NCI-H1048 (cell line): Measurements from ENCODE around the gene ARHGAP4.

ENCODE experiments used
- DNase-seq: peaks from one replicate; lab custom pipeline; 2025; lab: John Stamatoyannopoulos, UW

Gene ARHGAP4

GRCh38 chrX:153882086-153882498 lies 44.0 kb downstream of the ARHGAP4 start:
- no peak for DNase-seq

DNA sequence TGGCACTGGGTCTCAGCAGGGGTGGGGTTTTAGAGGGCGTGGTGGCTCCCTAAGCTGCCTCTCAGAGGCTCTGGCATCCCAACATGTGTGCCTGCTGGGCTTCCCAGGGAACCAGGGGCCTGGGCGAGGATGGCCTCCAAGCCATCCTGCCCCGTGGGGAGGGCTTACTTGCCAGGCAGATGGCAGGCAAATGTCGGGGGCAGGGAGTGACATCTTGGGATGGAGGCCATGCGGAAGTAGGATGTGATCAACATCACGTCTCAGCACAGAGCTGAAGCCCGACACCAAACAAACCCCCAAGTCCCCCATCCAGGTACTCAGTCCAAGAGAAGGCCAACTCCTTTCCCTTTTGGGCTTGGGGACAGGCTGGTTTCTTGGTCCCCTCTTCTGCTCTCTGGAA lies 44.8 kb downstream of the ARHGAP4 start:
- DNase-seq = no peak

- no peak for DNase-seq
Measured at GRCh38 chrX:153880440-153880815, 45.6 kb downstream of the ARHGAP4 start.

GRCh38 chrX:153879741-153880439 lies 46.2 kb downstream of the ARHGAP4 start:
- no peak for DNase-seq

DNA sequence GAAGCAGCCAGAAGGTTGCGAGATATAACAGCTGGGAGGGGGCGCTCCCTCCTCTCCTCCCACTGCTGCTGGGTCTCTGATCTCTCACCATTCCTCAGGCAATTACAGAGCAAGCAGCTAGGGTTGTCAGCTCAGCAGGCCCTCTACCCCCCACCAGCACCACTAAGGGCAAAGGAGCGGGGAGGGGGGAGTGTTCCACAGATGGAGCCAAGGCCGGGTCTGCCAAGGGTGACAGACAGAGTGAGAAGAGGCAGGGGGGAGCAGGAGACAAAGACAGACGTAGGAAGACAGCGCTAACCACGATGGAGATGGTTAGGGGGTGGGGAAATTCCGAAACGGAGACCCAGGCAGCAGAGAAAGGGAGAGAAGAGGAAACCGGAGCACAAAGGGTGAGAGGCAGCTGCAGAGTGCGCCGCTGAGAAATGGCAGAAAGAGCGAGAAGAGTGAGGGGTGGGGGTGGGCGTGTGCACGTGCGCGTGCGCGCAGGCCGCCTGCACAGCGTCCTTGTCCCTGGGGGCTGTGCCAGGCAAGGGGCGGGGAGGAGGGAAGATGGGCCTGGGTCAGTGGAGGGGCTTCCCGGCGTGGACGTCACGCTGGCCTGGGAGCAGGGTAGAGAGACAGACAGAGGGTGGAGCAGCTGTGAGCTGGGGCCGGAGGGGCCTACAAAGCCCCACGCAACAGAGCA lies 47.0 kb downstream of the ARHGAP4 start:
- DNase-seq = no peak

DNA sequence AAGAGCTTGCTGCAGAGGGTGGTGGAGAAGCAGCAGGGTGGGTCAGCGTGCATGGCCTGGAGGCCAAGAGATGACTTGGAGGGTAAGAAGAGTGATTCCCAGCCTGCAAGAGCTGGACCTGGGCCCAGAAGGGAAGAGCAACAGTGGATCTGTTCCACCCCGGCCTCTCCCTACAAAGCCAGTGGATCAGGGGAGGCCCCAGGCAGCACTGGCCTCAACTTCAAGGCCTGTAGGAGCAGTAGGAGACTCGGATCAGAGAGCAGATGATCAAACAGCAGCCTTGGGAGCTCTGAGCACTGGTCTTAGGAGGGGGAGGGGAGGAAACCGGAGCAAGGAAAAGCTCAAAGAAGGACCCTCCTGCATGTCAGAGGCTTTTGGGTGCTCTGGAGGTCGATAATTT lies 47.7 kb downstream of the ARHGAP4 start:
- no peak for DNase-seq

GRCh38 chrX:153877571-153878261 lies 48.3 kb downstream of the ARHGAP4 start:
- no peak for DNase-seq

- DNase-seq = no peak
Measured at GRCh38 chrX:153876112-153876491, 50.0 kb downstream of the ARHGAP4 start.

- no peak for DNase-seq
Measured at GRCh38 chrX:153875391-153876111, 50.5 kb downstream of the ARHGAP4 start.

GRCh38 chrX:153874366-153875125 lies 51.5 kb downstream of the ARHGAP4 start:
- no peak for DNase-seq

- DNase-seq = no peak
Measured at GRCh38 chrX:153874085-153874365, 52.0 kb downstream of the ARHGAP4 start.

GRCh38 chrX:153873282-153874084 lies 52.6 kb downstream of the ARHGAP4 start:
- DNase-seq = no peak

DNA sequence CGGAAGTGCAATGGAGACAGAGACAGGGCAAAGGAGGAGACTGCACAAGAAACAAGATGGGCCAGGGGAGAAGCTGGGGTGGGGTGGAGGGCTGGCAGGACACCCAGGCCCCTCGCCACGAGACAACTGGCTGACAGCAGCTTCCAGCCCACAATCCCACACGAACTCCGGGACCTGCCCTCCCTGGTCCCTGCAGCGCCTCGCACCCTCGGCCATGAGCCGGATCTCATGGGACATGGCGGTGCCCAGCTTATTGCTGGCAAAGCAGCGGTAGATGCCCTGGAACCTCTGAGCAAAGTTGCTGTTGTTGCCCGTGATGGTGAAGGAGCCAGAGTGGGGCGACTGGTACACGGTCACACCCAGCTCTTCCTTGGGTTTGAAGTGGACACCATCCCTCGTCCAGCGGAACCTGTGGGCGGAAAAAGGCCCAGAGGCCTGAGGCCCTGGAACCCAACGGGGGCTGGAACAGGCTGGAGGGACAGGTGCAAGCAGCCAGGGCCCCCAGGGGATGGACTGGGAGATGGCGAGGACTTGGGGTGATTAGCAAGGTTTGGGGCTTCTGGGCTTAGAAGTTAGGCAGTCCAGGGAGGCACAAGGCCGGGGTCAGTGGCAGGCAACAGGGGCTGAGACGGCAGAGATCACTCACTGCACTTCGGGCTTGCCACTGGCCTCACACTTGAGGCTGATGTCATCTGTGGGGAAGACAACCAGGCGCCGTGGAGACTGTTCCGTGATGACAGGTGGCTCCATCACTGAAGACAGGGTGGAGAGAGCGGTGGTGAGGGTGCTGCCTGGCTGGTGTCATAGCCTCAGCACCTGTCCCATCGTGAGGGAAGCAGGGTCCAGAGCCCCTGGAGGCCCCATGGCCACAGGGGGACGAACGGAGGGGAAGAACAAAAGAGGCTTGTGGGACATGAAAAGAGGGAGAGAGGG lies 53.9 kb downstream of the ARHGAP4 start:
- no peak for DNase-seq

DNA sequence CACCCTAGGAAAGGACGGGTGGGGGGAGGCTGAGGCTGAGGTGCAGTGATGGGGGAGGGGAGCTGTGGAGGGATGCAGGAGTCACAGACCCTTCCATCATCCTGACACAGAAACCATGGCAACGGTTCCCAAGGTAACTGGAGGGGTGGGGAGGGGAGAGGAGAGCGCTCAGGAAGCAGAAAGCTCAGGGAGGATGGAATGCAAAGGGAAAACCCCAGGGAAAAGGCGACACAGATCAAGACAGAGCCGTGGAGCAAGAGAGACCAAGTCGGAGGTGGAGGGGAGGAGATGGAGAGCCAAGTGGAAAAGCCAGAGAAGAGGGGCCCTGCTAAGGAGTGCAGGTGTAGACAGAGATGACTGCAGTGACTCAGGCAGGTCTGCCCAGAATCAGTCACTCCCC lies 54.6 kb downstream of the ARHGAP4 start:
- no peak for DNase-seq

DNA sequence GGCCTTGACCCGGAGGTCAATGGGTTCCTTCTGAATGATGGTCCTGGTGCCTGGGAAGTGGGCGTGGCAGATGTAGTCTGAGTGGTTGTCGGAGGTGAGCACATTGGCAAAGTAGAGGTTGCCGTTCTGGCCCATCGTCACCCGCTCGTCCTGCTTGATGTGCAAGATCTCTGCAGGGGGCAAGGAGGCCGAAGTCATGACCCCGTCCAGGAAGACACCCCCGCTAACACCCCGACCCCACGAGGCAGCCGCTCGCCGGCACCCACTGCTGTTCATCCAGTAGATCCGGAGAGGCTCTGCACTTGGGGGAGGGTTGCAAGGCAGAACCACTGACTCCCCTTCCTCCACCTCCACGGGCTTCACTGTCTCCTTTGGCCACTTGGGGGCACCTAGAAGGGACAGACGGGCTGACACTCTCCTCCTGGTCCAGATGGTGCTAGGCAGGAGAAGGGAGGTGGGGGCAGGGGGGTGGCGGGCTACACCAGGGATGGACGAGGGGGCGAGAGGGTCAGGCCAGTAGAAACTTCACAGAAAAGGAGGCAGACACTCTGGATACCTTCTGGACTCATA lies 55.2 kb downstream of the ARHGAP4 start:
- DNase-seq = no peak

GRCh38 chrX:153870288-153870690 lies 55.8 kb downstream of the ARHGAP4 start:
- DNase-seq = no peak

- DNase-seq = no peak
Measured at GRCh38 chrX:153869473-153870287, 56.4 kb downstream of the ARHGAP4 start.

DNA sequence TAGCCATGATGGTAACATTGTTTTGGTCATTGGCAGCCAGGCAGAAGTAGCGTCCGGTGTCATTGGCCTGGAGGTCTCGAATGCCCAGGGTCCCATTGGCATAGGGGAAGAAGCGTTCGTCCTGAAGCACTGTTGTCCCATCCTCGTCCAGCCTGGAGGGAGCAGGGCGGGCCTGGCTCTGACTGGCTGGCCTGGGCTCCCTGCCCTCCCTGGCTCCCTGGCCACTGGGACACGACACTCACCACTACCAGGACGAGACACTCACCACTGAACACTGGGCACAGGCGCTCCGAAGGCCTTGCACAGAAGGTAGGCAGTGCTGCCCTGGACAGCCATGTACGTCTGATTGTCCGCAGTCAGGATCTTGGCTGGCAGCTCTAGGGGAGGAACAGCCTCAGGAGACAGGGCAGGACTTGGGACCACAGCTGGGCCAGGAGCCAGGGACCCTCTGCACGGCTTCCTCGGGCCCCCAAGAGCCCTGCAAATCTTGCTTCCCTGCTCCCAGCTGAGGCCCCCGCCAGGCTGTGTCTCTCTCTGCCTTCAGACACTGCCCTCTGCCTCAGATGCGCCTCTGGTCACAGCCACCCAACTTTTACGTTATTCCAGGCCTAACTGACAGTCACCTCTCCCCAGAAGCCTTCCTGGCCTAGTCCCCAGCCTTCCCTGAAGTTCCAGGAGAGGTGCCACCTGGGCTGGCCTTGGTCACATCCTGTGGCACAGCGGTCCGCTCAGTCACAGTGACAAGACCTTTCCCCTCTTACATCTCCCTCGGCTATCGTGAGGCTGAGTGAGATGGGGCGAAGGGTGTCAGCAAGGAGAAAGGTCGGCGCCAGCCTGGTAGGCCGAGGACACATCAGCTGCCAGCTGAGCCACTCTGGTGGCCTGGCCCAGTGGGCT lies 57.2 kb downstream of the ARHGAP4 start:
- no peak for DNase-seq
